ENCODE results near the gene TMF1. TPM values are rescaled to one million over a fixed set of nuclear protein-coding genes. Genes with fewer than 3 reads are reported as not detected.

The TMF1 gene
- total RNA-seq, 4 donors from 2014 or later = 21.1 to 27.7 (median 24.9) TPM

DNA sequence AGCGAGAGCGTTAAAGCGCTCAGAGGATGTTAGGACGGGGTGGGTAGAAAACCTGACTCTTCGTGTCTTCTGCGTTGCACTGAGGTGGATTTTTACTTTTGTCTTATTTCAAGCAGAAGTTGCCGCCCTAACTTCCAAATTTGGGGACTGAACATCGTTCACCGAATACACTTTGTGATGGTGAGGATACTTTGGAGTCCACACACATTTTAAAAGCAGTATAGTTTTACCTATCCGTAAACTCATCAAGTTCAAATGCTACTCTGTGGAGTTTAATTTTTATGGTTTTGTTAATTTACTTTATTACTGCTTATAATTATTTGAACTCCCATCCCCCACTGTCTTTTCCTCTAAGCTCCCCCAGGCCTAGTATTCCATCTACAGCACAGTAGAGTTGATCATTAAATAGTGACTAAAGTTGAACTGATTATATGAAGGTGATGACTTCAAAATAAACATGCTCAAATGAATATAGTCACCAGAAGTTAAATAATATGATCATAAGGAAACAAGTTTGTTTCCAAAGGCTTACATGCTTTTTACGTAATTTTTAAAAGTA, 38.0 kb downstream of the TMF1 start:
- DNase-seq (ENCODE audit: low spot score in 2 of 2) = no peak
- intact Hi-C loops (cut with DNase I; ENCODE audit: low total_unique reads) = no loop called here

DNA sequence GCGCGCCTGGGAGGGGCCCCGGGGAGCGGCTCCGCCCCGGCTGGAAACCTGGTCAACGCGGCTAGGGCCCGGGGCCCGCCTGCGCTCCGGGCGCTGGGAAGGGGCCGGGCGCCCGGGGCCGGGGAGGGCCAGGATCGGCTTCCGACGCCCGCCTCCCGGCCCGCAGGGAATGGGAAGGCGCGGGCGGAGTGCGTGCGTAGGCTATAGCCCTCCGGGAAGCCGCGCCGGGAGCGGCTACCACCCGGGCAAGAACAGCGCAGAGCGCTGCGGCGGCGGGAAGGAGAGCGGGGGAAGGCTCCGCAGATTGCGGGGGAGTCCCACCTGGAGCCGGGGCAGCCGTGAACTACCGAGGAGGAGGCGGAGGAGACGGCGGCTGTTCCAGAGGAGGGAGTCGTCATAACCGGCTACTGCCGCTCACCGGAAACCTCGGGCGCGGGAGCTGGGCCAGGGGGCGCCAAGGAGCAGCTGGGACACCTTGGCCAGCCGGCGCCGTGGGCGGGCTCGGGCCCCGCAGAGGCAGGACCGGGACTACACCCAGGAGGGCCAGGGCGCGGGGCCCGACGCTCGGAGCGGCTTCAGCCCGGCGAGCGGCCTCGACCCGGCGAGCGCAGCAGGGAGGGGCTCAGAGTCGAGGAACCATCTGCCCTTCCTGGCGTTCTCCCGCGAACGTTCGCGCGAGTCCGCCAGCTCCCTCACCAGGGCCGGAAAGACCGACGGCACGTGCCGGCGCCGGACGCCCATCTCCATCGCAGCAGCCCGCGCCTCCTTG, 38.7 kb downstream of the TMF1 start, which contains the start of gene EOGT:
Gene EOGT (minus strand): TSS at position 432 of the 769 bp plus-strand sequence. CDS start 3,838 bp downstream, outside the sequence.
- DNase-seq (ENCODE audit: low spot score in 2 of 2) = peak; percentile 70 to 96
- TF ChIP-seq, protein P1, sequence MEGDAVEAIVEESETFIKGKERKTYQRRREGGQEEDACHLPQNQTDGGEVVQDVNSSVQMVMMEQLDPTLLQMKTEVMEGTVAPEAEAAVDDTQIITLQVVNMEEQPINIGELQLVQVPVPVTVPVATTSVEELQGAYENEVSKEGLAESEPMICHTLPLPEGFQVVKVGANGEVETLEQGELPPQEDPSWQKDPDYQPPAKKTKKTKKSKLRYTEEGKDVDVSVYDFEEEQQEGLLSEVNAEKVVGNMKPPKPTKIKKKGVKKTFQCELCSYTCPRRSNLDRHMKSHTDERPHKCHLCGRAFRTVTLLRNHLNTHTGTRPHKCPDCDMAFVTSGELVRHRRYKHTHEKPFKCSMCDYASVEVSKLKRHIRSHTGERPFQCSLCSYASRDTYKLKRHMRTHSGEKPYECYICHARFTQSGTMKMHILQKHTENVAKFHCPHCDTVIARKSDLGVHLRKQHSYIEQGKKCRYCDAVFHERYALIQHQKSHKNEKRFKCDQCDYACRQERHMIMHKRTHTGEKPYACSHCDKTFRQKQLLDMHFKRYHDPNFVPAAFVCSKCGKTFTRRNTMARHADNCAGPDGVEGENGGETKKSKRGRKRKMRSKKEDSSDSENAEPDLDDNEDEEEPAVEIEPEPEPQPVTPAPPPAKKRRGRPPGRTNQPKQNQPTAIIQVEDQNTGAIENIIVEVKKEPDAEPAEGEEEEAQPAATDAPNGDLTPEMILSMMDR (IDR thresholded peaks at IDR 0.05) = peak in 1 of 3 donors; percentile 42
- TF ChIP-seq POLR2A (IDR thresholded peaks at IDR 0.05) = no peak
- intact Hi-C loops (cut with DNase I; ENCODE audit: low total_unique reads) = no loop called here
- peak within 1 kb of the TSS; percentile 97 for H3K4me3 ChIP-seq (ENCODE audit: low read depth, poor library complexity, severe bottlenecking)
- 0 to 1% methylated on average over 28 to 38 of the region's 96 CpGs for WGBS, 2 donors

More for the DNA sequence above, 38.0 kb downstream of the TMF1 start:
- 12% methylated on average over 11 of the region's 11 CpGs for WGBS, 2 donors
- H3K4me3 ChIP-seq (ENCODE audit: low read depth, poor library complexity, severe bottlenecking) = peak overlapping the region; percentile 97
- no peak for TF ChIP-seq POLR2A (IDR thresholded peaks at IDR 0.05)
- TF ChIP-seq, protein P1 (IDR thresholded peaks at IDR 0.05) = no peak

DNA sequence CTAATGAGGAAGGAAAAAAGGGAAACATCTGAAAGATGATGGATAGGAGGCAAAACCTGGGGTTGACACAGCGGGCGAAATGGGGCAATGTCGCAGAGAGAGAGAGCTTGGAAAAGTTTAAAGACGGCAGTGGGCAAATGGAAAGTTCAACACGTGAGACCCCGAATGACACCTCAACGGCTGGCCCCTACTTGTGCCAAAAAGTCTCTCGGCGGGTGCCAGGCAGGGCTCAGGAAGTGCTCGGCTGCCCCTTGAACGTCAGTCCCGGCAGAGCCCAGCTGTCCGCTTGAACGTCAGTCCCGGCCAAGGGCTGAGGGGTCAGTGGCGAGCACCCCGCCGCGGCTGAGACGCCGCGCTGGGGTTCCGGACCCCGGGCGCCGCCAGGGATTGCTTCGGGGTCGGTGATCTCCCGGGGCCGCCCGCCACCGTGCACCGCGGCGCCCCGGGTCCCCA, 39.3 kb downstream of the TMF1 start:
- H3K4me3 ChIP-seq (ENCODE audit: low read depth, poor library complexity, severe bottlenecking) = peak overlapping the region; percentile 97
- no peak for TF ChIP-seq POLR2A (IDR thresholded peaks at IDR 0.05)
- TF ChIP-seq, protein P1 (IDR thresholded peaks at IDR 0.05) = no peak
- intact Hi-C loops (cut with DNase I; ENCODE audit: low total_unique reads) = no loop called here
- WGBS, 2 donors = 2 to 5% methylated on average over 15 to 16 of the region's 36 CpGs
- DNase-seq (ENCODE audit: low spot score in 2 of 2) = peak; percentile 26 to 88

DNA sequence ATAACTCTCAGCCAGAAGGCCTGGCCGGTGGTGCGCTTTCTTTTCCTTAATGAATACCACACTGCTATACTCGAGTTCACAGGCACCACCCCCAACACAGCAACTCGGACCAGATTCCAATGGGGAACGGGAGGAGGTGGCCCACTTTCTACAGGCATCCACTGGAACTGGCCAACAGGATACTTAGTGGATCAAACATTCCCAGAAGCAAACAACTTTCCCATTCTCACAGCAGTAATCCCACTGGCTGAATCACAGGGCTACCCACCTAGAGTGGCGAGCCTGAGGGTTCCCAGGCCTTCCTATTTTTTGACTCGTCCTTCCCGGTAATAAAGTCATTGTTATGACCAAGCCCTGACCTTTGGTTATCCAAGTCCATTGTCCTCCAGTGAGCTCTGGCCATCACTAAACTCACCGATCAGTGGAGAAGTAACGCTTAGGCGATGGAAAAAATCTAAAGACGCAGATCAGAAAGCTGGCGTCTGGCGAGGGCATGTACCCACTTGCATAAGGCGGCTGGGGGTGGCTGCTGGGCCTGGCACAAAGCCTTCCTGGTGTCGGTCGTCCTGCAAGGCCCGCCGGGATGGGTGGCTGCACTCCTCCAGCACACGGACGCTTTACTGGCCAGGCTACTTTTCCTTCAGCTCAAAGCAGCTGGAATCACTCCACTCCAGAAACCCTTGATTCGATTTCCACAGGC, 39.9 kb downstream of the TMF1 start:
- peak in 1 of 2 donors; percentile 59 for DNase-seq (ENCODE audit: low spot score in 2 of 2)
- no peak for TF ChIP-seq POLR2A (IDR thresholded peaks at IDR 0.05)
- TF ChIP-seq, protein P1 (IDR thresholded peaks at IDR 0.05) = no peak
- WGBS, 2 donors = 34 to 36% methylated on average over 22 of the region's 22 CpGs
- intact Hi-C loops (cut with DNase I; ENCODE audit: low total_unique reads) = no loop called here
- peak overlapping the region; percentile 97 for H3K4me3 ChIP-seq (ENCODE audit: low read depth, poor library complexity, severe bottlenecking)

DNA sequence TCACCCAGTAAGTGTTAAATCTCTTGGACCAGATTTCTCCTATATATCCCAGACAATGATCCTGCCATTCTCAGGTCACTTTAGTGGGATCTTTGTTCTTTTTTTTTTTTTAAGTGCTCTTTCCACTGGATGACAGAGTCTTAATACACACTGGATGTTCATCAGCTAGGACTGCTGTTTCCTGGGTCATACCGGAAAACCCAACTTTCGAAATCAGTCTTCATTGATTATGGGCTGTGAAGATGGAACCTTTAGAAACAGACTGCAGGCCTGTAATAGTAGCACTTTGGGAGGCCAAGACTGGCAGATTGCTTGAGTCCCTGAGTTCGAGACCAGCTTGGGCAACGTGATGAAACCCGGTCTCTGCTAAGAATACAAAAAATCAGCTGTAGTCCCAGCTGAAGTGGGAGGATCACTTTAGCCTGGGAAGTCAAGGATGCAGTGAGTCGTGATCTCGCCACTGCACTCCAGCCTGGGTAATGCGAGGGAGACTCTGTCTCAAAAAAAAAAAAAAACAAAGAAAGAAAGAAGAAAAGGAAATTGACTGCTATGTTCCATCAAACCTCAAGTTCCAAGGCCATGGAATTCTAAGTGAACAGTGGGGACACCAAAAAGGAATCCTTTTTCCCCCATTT, 40.9 kb downstream of the TMF1 start:
- intact Hi-C loops (cut with DNase I; ENCODE audit: low total_unique reads) = no loop called here
- TF ChIP-seq, protein P1 (IDR thresholded peaks at IDR 0.05) = no peak
- TF ChIP-seq POLR2A (IDR thresholded peaks at IDR 0.05) = no peak
- H3K4me3 ChIP-seq (ENCODE audit: low read depth, poor library complexity, severe bottlenecking) = no peak overlapping the region
- no peak for DNase-seq (ENCODE audit: low spot score in 2 of 2)
- 89 to 95% methylated on average over 8 of the region's 8 CpGs for WGBS, 2 donors
